SK-N-SH treated with all-trans-retinoic acid at 6 μM for 48 hours (cell line): ENCODE measurements around the gene TCEA2.

Experiments
- ARNTL ChIP-seq: fragments of 450-650 bp; formaldehyde crosslinking; IDR thresholded peaks from 2 replicates; pipeline ENCODE4 v1.5.0; 2020; ENCODE audit warnings: low read depth, mild to moderate bottlenecking, moderate library complexity, borderline replicate concordance
- RARB ChIP-seq: fragments of 250-450 bp; sonication (Bioruptor Pico); IDR thresholded peaks from 2 replicates; pipeline ENCODE4 v1.8.0; 2021; ENCODE audit warnings: mild to moderate bottlenecking, moderate library complexity

DNA sequence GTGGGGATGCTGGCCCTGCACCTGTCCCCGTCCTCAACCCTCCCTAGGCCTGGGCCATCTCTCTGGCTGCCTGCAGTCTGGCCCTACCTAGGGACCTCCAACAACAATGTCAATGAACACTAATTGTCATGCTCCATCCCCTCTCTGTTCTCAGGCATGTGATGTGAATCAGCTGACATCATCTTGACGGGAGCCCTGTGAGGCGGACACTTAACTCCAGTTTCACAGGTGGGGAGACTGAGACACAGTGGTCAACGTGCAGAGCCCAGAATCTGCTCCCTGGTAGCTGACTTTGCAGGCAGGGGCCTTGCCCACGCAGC, 762 bp upstream of the TCEA2 start:
- TF ChIP-seq ARNTL (CRISPR knock-in tag), result no peak
- no peak for TF ChIP-seq RARB (CRISPR knock-in tag)
